WERI-Rb-1 (cell line): ENCODE measurements around the gene JAZF1.

ENCODE experiments used
- DNase-seq: peaks from one replicate; pipeline ENCODE4 v3.0.0-alpha.2; 2020
- H3K27ac ChIP-seq: fragments of 250-450 bp; sonication (Bioruptor Pico); 2 replicates; pipeline ENCODE4 v1.5.1; 2020; ENCODE audit warnings: mild to moderate bottlenecking, moderate library complexity
- H3K27me3 ChIP-seq: fragments of 250-450 bp; sonication (Bioruptor Pico); 2 replicates; pipeline ENCODE4 v1.5.1; 2021; ENCODE audit warnings: mild to moderate bottlenecking, low read depth, moderate library complexity; ENCODE audit not compliant: insufficient read depth, severe bottlenecking
- H3K36me3 ChIP-seq: fragments of 250-450 bp; sonication (Bioruptor Pico); 2 replicates; pipeline ENCODE4 v1.5.1; 2020; ENCODE audit warnings: mild to moderate bottlenecking, moderate library complexity
- H3K4me3 ChIP-seq: 2 replicates; pipeline ENCODE4 v1.5.1; 2011; ENCODE audit warnings: low read depth, mild to moderate bottlenecking, control low read depth, low read length
- H3K9me3 ChIP-seq: fragments of 250-450 bp; sonication (Bioruptor Pico); 2 replicates; pipeline ENCODE4 v1.5.1; 2021; ENCODE audit warnings: mild to moderate bottlenecking, moderate library complexity; ENCODE audit not compliant: severe bottlenecking
- TF ChIP-seq, protein P1 (sequence below): IDR thresholded peaks from 2 replicates; pipeline ENCODE4 v1.5.1; 2011; ENCODE audit warnings: low read depth, mild to moderate bottlenecking, control low read depth, inconsistent platforms, low read length

The JAZF1 gene

DNA sequence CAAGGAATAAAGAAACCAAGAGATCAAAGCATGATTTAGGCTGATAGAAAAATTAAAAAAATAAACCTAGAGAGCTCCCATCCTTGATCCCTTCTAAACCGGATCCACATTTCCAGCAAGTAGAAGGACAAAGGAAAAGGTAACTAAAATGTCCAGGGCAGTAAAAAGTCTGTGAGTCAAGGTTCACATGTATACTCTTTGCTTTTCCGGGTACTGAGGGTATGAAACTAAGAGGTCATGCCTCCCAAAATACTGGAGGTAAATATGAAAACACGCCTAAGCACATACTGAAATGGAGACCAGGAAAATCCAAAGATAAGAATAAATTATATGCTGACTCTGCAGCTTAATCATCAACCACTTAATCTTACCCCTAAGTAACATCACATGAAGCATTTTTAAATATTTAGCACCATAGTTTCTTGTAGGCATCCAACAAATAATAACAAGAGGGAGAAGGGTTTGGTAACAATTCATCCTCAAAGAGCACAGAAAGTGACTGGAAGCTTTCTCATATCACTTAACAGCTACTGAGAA, 35.4 kb downstream of the JAZF1 start:
- Histone ChIP-seq H3K9me3 (no peaks in the 10 kb centered on the region), H3K4me3 (no peak overlapping the region), H3K36me3 (no peaks in the 10 kb centered on the region), H3K27me3 (peaks cover 13% of the 10 kb centered on the region), H3K27ac (no peak overlapping the region)
- TF ChIP-seq, protein P1, sequence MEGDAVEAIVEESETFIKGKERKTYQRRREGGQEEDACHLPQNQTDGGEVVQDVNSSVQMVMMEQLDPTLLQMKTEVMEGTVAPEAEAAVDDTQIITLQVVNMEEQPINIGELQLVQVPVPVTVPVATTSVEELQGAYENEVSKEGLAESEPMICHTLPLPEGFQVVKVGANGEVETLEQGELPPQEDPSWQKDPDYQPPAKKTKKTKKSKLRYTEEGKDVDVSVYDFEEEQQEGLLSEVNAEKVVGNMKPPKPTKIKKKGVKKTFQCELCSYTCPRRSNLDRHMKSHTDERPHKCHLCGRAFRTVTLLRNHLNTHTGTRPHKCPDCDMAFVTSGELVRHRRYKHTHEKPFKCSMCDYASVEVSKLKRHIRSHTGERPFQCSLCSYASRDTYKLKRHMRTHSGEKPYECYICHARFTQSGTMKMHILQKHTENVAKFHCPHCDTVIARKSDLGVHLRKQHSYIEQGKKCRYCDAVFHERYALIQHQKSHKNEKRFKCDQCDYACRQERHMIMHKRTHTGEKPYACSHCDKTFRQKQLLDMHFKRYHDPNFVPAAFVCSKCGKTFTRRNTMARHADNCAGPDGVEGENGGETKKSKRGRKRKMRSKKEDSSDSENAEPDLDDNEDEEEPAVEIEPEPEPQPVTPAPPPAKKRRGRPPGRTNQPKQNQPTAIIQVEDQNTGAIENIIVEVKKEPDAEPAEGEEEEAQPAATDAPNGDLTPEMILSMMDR: no peak
- DNase-seq: no peak

DNA sequence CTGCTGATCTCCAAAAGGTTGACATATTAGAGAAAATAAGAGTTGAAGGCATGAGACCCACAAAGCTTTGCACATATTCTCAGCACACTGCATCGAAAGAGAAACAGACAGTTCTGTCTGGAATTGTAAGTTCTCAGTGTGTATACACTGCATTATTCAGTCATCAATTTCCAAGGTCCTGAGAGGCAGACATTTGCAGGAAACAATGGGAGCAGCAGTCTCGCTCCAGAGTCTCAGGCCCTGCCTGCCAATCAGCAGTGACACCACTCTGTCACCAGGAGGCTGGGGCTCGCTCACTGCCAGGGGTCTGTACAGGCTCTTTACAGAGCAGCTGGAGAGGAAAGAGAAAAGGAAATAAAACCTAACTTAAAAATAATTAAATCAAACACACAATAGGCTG, 36.3 kb downstream of the JAZF1 start:
- Histone ChIP-seq H3K4me3 (no peak overlapping the region), H3K9me3 (no peaks in the 10 kb centered on the region), H3K27ac (no peak overlapping the region), H3K36me3 (no peaks in the 10 kb centered on the region), H3K27me3 (peaks cover 19% of the 10 kb centered on the region)
- no peak for DNase-seq
- TF ChIP-seq, protein P1: no peak

DNA sequence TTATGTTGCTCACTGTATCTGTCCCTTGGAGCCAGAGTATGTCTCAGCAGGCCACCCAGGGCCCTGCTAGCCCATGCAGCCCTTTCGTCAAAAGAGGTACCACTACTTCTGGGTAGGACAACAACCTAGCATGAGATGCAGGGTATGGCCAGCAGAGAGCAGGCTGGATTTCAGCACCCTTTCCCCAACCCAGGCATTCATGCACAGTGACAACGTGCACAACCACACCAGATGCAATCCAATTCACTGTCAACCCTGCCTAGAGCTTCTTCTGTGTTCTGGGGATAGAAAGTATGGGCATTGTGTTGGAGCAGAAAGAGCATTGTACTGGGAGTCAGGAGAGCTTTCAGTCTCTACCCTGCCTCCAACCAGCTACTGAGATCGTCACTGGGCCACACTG, 37.9 kb downstream of the JAZF1 start:
- Histone ChIP-seq H3K27me3 (peaks cover 24% of the 10 kb centered on the region), H3K9me3 (no peaks in the 10 kb centered on the region), H3K27ac (no peak overlapping the region), H3K36me3 (no peaks in the 10 kb centered on the region), H3K4me3 (no peak overlapping the region)
- TF ChIP-seq, protein P1: no peak
- no peak for DNase-seq

DNA sequence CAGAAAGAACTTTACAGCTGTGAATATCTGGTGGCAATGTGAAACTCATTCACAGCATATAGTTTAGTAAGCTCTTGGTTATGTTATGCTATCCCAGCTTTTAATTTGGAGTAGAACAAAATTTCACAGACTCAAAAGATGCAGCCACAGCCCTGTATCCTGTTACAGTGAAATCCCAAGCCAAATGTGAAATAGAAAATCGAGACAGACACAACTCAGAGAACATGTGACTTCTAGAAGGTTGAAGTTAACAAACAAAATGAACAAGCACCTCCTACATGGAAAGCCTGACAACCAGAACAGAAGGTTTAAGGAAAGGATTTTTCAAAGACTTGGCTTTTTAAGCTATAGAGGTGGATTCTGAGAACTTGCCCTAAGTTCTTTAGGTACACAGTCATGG, 39.6 kb downstream of the JAZF1 start:
- TF ChIP-seq, protein P1: no peak
- Histone ChIP-seq H3K36me3 (no peaks in the 10 kb centered on the region), H3K27ac (no peak overlapping the region), H3K4me3 (no peak overlapping the region), H3K27me3 (peaks cover 24% of the 10 kb centered on the region), H3K9me3 (no peaks in the 10 kb centered on the region)
- DNase-seq: no peak

DNA sequence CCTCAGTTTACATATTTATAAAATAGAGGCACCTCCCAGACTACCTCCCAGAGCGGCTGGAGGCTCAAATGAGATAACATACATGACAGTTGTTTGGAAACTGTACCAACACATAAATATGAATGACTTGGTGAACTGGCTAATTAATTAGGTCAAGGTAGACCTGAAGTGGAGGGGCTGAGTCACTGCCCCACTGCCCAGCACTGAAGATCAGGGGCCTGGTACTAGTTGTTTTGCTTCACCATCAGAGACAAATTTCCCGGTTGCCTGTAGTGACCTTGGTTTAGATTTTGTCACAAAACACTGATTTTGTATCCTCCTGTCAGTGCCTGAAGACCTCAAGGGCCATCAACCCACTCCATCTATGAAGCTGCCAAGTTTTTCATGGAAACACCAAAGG, 41.8 kb downstream of the JAZF1 start:
- no peak for DNase-seq
- Histone ChIP-seq H3K27ac (no peak overlapping the region), H3K36me3 (no peaks in the 10 kb centered on the region), H3K9me3 (no peaks in the 10 kb centered on the region), H3K27me3 (peaks cover 17% of the 10 kb centered on the region), H3K4me3 (no peak overlapping the region)
- TF ChIP-seq, protein P1: no peak

DNA sequence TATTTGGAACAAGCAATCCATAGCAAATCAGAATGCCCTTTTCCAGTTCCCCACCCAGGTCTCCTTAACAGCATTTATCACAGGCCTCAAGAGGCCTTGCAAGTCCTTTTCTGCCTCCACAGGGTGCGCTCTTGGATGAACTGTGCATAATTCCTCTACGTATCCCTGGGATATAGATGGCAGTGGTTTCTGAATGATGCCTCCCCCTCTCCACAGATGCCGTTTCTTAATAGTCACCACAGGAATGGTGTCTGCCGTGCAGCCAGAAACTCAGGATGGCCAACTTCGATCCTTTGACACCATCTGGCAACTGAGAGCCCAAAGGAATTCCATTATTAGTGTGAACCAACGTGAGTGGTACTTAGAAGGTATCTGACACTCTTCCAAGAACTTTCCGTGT, 43.1 kb downstream of the JAZF1 start:
- H3K9me3 ChIP-seq: no peaks in the 10 kb centered on the region
- peaks cover 11% of the 10 kb centered on the region for H3K27me3 ChIP-seq
- DNase-seq: no peak
- H3K4me3 ChIP-seq: no peak overlapping the region
- TF ChIP-seq, protein P1: no peak
- no peaks in the 10 kb centered on the region for H3K36me3 ChIP-seq
- no peak overlapping the region for H3K27ac ChIP-seq
